HepG2 (cell line): Measurements from ENCODE around the gene TTC23. TPM values are rescaled to one million over a fixed set of nuclear protein-coding genes. Genes with fewer than 3 reads are reported as not detected.

Experiments used
- CCAR2 ChIP-seq: fragments of 200-400 bp; formaldehyde crosslinking; optimal IDR thresholded peaks from 2 replicates; pipeline ENCODE3; 2018; ENCODE audit warnings: low read depth, mild to moderate bottlenecking, low read length, moderate library complexity
- PAF1 ChIP-seq: IDR thresholded peaks from 2 replicates; pipeline ENCODE4 v1.6.1; 2016; ENCODE audit warnings: missing genetic modification reagents, missing compliant biosample characterization
- PHF8 ChIP-seq: sonication (generic); formaldehyde crosslinking; IDR thresholded peaks from 2 replicates; pipeline ENCODE4 v1.5.0; 2020; ENCODE audit warnings: missing genetic modification reagents
- SMAD1 ChIP-seq: sonication (generic); formaldehyde crosslinking; IDR thresholded peaks from 2 replicates; pipeline ENCODE4 v1.4.0; 2020; ENCODE audit warnings: missing genetic modification reagents, low read depth, mild to moderate bottlenecking, borderline replicate concordance
- SSRP1 ChIP-seq: IDR thresholded peaks from 2 replicates; pipeline ENCODE4 v1.6.1; 2016; ENCODE audit warnings: control low read depth
- ZFP36 ChIP-seq: fragments of 150-350 bp; IDR thresholded peaks from 2 replicates; pipeline ENCODE4 v1.6.1; 2018; ENCODE audit warnings: borderline replicate concordance, low read length, low read depth; ENCODE audit not compliant: partially characterized antibody
- ZFP62 ChIP-seq: sonication (generic); formaldehyde crosslinking; IDR thresholded peaks from 2 replicates; pipeline ENCODE4 v1.4.0; 2020; ENCODE audit warnings: missing genetic modification reagents
- ZNF30 ChIP-seq: sonication (generic); formaldehyde crosslinking; IDR thresholded peaks from 2 replicates; pipeline ENCODE4 v1.5.0; 2020; ENCODE audit warnings: mild to moderate bottlenecking, missing genetic modification reagents
- ZNF383 ChIP-seq: sonication (generic); formaldehyde crosslinking; IDR thresholded peaks from 2 replicates; pipeline ENCODE4 v1.4.0; 2020; ENCODE audit warnings: missing genetic modification reagents, mild to moderate bottlenecking, borderline replicate concordance
- ZNF441 ChIP-seq: sonication (generic); formaldehyde crosslinking; IDR thresholded peaks from 2 replicates; pipeline ENCODE4 v1.7.0; 2021; ENCODE audit warnings: missing genetic modification reagents, borderline replicate concordance
- ZNF574 ChIP-seq: sonication (generic); formaldehyde crosslinking; IDR thresholded peaks from 2 replicates; pipeline ENCODE4 v1.4.0; 2020; ENCODE audit warnings: missing genetic modification reagents
- ZNF749 ChIP-seq: sonication (generic); formaldehyde crosslinking; IDR thresholded peaks from 2 replicates; pipeline ENCODE4 v1.8.0; 2022; ENCODE audit warnings: mild to moderate bottlenecking, missing genetic modification reagents, moderate library complexity, borderline replicate concordance
- polyA plus RNA-seq, 8 experiments: library from polyadenylated mRNA; depleted of rRNA in 3 of 8; stranded (reverse) in 7 of 8; unstranded in 1 of 8; fragments of >200 nt; fragmentation: Illumina TruSeq in 4 of 8; extraction: Trizol in 4 of 8; gene quantifications; 2 replicates each; pipeline versions ENCODE4 v1.2.1 to v1.2.3, GENCODE V29; 2011 to 2016; ENCODE audit warnings: low read depth in 4 of 8, missing spikeins in 1 of 8, mixed read lengths in 1 of 8; ENCODE audit not compliant: insufficient read depth in 1 of 8
- total RNA-seq, 5 experiments: library from RNA; depleted of rRNA; stranded (reverse); fragments of >200 nt; fragmentation: Illumina TruSeq; extraction: Trizol; gene quantifications; 2 replicates each; pipeline ENCODE4 v1.2.3, GENCODE V29; 2016; ENCODE audit warnings: low read depth in 1 of 5
- TF ChIP-seq, protein P1 (sequence below): sonication (generic); formaldehyde crosslinking; IDR thresholded peaks from 2 replicates; pipeline ENCODE4 v1.9.0; 2021; ENCODE audit warnings: missing genetic modification reagents, borderline replicate concordance
- TF ChIP-seq, protein P2 (sequence below), 2 experiments: sonication (generic) in 1 of 2; formaldehyde crosslinking in 1 of 2; IDR thresholded peaks; 2 replicates each; pipeline versions ENCODE4 v1.4.0 to v1.6.1; 2016 to 2020; ENCODE audit warnings: borderline replicate concordance in 1 of 2, low read depth in 1 of 2, mild to moderate bottlenecking in 1 of 2, missing genetic modification reagents in 1 of 2
- TF ChIP-seq, protein P3 (sequence below): sonication (generic); formaldehyde crosslinking; IDR thresholded peaks from 2 replicates; pipeline ENCODE4 v1.8.0; 2022; ENCODE audit warnings: mild to moderate bottlenecking, missing genetic modification reagents, borderline replicate concordance
- TF ChIP-seq, protein P4 (sequence below): IDR thresholded peaks from 2 replicates; pipeline ENCODE4 v1.6.1; 2018; ENCODE audit warnings: missing genetic modification reagents

Gene TTC23
- total and polyA plus RNA-seq, 2 of the 13 experiments (the other 11 are each of a cell fraction or from before 2014, with no cell fraction given): 1.6 to 11.7 TPM

DNA sequence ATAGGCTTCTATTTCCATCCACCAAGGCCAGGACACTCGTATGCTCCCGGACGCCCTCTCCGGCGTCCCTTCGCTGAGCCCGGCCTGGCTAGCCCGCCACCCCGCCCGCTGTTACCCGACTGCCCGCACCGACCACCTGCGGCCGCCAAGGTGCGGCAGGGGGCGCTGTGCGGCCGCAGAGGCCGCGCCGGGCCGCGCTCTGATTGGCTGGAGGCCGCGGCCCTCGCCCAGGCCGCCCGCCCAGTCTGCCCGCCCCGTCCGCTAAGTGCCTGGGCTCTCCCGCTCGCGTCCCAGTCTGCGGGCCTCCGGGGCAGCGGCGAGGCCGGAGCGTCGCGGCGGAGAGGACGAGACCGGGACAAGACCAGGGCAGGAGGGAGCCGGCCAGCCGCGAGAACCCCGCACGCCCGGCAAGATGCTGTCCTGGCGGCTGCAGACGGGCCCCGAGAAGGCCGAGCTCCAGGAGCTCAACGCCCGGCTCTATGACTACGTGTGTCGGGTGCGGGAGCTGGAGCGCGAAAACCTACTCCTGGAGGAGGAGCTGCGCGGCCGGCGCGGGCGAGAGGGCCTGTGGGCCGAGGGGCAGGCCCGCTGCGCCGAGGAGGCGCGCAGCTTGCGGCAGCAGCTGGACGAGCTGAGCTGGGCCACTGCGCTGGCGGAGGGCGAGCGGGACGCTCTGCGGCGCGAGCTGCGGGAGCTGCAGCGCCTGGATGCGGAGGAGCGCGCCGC lies 144.4 kb downstream of the TTC23 start, which contains the start of gene SYNM (continued):
- TF ChIP-seq ZFP36 (no peak), SSRP1 (no peak), ZNF30 (CRISPR knock-in tag) (no peak), ZNF383 (CRISPR knock-in tag) (no peak), ZFP62 (CRISPR knock-in tag) (no peak), SMAD1 (no peak; the same call in 1 of the 2 replicates), PAF1 (CRISPR knock-in tag) (no peak), ZNF441 (CRISPR knock-in tag) (peak; percentile 79), CCAR2 (no peak), ZNF749 (CRISPR knock-in tag) (no peak), PHF8 (peak; percentile 82), ZNF574 (CRISPR knock-in tag) (peak; percentile 85)
- TF ChIP-seq, protein P1, sequence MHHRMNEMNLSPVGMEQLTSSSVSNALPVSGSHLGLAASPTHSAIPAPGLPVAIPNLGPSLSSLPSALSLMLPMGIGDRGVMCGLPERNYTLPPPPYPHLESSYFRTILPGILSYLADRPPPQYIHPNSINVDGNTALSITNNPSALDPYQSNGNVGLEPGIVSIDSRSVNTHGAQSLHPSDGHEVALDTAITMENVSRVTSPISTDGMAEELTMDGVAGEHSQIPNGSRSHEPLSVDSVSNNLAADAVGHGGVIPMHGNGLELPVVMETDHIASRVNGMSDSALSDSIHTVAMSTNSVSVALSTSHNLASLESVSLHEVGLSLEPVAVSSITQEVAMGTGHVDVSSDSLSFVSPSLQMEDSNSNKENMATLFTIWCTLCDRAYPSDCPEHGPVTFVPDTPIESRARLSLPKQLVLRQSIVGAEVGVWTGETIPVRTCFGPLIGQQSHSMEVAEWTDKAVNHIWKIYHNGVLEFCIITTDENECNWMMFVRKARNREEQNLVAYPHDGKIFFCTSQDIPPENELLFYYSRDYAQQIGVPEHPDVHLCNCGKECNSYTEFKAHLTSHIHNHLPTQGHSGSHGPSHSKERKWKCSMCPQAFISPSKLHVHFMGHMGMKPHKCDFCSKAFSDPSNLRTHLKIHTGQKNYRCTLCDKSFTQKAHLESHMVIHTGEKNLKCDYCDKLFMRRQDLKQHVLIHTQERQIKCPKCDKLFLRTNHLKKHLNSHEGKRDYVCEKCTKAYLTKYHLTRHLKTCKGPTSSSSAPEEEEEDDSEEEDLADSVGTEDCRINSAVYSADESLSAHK (CRISPR knock-in tag): no peak
- TF ChIP-seq, protein P2, sequence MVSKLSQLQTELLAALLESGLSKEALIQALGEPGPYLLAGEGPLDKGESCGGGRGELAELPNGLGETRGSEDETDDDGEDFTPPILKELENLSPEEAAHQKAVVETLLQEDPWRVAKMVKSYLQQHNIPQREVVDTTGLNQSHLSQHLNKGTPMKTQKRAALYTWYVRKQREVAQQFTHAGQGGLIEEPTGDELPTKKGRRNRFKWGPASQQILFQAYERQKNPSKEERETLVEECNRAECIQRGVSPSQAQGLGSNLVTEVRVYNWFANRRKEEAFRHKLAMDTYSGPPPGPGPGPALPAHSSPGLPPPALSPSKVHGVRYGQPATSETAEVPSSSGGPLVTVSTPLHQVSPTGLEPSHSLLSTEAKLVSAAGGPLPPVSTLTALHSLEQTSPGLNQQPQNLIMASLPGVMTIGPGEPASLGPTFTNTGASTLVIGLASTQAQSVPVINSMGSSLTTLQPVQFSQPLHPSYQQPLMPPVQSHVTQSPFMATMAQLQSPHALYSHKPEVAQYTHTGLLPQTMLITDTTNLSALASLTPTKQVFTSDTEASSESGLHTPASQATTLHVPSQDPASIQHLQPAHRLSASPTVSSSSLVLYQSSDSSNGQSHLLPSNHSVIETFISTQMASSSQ (IDR thresholded peaks at IDR 0.05; ENCODE audit: low read depth): no peak
- TF ChIP-seq, protein P2 (CRISPR knock-in tag; IDR thresholded peaks at IDR 0.05; ENCODE audit: borderline replicate concordance): peak; percentile 57; the same call in 1 of the 2 replicates
- TF ChIP-seq, protein P3, sequence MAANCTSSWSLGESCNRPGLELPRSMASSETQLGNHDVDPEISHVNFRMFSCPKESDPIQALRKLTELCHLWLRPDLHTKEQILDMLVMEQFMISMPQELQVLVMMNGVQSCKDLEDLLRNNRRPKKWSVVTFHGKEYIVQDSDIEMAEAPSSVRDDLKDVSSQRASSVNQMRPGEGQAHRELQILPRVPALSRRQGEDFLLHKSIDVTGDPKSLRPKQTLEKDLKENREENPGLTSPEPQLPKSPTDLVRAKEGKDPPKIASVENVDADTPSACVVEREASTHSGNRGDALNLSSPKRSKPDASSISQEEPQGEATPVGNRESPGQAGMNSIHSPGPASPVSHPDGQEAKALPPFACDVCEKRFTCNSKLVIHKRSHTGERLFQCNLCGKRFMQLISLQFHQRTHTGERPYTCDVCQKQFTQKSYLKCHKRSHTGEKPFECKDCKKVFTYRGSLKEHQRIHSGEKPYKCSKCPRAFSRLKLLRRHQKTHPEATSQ (CRISPR knock-in tag): peak; percentile 66; the same call in 1 of the 2 replicates
- TF ChIP-seq, protein P4, sequence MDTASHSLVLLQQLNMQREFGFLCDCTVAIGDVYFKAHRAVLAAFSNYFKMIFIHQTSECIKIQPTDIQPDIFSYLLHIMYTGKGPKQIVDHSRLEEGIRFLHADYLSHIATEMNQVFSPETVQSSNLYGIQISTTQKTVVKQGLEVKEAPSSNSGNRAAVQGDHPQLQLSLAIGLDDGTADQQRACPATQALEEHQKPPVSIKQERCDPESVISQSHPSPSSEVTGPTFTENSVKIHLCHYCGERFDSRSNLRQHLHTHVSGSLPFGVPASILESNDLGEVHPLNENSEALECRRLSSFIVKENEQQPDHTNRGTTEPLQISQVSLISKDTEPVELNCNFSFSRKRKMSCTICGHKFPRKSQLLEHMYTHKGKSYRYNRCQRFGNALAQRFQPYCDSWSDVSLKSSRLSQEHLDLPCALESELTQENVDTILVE (CRISPR knock-in tag): peak; percentile 53; the same call in 1 of the 2 replicates
